Activated T-cell treated with anti-CD3 and anti-CD28 coated beads for 24 hours (primary cell): Measurements from ENCODE around the gene FBXO31.
"Not testable (repeated sequence)": the region's sequence is repeated elsewhere in the genome, so short reads cannot be mapped to it uniquely, and the experiment has no call there.

Source experiments
- DNase-seq: peaks from one replicate; pipeline ENCODE4 v3.0.0-alpha.2; 2020; ENCODE audit warnings: low read depth

Gene FBXO31

DNA sequence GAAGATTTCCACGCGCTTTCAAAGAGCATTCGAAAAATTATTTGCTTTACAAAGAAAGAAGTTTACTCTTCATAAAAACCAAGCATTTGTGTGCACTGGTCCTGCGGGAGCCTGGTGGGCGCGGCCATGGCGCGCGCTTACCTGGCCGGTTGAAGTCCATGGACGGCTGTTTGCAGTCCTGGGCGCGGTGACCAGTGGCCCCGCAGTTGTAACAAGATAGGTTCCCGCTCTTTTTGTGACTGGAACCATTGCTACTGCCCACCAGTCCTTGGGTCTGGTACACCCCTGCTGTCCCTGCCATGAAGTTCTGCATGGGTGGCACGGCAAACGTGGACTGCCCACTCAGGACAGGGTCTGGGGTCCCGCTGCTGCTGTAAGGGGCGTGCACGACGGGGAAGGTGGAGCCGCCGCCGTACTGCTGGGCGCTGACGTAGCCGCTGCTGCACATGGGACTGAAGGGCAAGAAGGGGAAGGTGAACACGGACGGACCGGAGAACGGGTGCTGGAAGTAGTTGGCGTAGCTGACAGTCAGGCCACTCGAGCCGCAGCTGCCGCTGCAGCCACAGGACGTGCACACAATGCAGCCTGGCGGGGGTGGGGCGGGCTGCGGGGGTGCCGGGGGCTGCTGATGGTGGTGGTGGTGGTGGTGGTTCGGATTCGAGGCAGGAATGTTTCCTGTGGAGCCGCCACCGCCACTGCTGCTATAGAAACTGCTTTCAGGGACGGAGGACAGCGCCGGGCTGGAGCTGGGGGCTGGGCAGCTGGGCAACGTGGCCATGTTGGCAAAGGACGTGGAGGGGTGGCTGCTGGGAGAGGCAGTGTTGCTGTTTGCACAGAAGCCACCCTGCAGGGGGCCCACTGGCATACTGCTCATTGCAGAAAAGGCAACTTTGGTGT, 28.0 kb upstream of the FBXO31 start:
- no peak for DNase-seq

GRCh38 chr16:87410968-87411367, 27.4 kb upstream of the FBXO31 start:
- no peak for DNase-seq

- no peak for DNase-seq
These were observed 27.0 kb upstream of the FBXO31 start for GRCh38 chr16:87410530-87410929.

DNA sequence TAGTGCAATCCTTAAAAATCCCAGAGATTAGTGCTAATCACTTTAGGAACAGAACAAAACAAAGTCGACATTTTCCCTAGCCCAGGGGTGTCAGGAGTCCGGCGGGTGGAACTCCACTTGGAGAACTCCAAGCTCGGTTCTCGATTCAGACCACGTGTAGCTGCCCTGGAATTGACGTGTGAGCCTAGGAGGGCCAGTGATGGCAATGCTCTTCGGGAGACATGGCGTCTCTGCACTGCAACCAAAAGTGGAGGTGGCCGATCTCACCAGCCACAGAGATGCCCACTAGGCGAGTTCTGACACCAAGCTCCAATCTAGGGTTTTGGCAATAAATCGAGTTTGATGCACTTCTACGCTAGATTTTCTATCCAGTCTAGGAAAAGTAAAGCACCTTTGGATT, 26.2 kb upstream of the FBXO31 start:
- no peak for DNase-seq

DNA sequence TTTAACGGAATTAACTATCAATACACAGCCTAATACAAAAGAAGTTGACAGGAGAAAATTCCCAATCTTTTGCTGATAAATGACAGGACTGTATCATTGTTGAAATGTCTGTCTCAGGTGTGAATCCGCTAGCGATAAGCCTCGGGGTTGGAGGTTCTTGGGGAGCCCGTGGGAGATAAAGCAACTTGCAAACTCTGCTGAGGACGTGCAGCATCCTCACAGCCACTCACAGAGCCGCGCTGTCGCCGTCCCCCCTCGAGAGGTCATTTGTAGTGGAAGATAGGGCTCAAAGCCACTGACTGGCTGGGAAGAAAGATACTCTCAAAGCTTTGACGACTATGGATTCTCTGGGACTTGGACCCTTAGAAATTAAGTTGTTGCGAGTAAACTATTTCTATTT, 25.6 kb upstream of the FBXO31 start:
- DNase-seq: no peak

DNA sequence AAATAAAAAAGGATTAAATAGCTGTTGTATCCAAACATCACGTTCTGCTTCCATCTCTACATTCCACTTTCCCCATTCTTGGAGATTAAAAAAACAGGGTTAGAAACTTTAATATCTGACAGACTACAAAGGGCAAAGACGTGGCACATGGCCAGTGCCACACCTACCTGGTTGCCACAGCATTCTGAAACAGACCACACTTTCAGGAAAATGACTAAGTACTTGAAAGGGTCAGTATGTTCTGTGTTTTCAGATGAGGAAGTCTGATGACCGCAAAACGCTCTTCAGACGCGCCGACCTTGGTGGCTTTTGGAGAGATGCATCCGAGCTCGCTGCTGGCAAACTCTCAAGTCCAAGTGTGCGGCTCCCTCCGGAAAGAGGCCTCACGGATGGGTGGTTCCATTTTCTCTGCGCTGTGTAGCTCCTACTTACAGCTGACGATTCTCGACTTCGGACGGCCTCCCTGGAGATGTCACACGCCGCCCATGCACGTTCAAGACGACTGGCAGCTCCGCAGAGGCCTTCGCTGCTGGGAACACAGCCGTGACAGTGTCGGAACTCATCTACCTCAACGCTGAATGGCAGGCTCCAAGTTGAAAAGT, 24.0 kb upstream of the FBXO31 start:
- no peak for DNase-seq

- DNase-seq: no peak
These were observed 23.0 kb upstream of the FBXO31 start for GRCh38 chr16:87406495-87407088.

DNA sequence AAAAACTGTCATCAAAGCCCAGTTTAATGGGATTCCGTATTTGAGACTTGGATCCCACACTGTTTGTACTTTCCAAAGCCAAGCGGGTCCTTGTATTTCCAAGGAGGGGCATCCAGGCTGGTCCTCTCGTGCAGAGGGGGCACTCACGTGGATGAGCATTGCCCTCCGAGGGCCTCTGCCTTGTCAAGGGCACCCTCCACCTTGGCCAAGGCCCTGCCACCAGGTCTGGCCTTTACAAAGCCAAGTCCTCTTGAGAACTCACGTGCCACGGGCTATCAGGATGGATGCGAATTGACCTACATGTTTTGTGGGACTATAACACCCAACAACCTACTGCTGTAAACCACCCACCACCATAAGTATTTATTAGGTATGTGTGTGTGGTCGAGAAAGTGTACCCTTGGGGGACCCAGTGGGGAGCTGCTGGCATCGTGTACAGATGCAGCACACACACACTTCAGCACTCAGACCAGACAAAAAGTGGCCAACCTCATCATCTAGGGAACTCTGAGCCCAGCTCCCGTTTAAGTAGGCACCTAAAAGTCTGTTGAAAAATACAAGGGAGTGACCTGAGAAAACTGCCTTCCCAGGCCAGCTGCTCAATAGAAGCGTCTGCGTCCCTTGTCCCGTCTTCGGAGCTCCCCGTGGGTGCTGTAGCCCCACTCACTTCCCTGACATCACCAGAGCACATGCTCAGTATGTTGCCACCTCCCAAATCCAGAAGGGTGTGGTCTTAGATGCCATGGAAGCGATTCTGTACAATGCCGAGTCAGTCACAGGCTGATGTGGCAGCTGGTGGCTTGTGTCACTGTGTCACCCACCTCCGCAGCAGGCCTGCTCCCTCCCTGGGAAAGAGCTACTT, 21.4 kb upstream of the FBXO31 start:
- DNase-seq: no peak

- DNase-seq: no peak
These were observed 11.7 kb upstream of the FBXO31 start for GRCh38 chr16:87395181-87395842.

DNA sequence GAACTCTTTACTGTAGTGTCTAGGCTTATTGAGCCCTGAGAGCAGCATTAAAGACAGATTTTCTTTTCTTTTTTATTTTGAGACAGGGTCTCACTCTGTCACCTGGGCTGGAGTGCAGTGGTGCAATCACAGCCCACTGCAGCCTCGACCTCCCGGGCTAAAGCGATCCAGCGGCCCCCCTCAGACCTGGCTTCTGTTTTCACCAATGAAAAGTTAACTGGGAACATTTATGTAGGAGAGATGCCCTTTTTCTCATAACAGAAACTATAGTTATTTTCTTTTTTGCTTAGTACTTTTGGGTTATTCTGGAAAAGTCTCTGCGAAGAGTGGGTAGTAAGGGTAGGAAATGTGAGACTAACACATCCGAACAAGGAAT, 10.1 kb upstream of the FBXO31 start:
- DNase-seq: no peak

DNA sequence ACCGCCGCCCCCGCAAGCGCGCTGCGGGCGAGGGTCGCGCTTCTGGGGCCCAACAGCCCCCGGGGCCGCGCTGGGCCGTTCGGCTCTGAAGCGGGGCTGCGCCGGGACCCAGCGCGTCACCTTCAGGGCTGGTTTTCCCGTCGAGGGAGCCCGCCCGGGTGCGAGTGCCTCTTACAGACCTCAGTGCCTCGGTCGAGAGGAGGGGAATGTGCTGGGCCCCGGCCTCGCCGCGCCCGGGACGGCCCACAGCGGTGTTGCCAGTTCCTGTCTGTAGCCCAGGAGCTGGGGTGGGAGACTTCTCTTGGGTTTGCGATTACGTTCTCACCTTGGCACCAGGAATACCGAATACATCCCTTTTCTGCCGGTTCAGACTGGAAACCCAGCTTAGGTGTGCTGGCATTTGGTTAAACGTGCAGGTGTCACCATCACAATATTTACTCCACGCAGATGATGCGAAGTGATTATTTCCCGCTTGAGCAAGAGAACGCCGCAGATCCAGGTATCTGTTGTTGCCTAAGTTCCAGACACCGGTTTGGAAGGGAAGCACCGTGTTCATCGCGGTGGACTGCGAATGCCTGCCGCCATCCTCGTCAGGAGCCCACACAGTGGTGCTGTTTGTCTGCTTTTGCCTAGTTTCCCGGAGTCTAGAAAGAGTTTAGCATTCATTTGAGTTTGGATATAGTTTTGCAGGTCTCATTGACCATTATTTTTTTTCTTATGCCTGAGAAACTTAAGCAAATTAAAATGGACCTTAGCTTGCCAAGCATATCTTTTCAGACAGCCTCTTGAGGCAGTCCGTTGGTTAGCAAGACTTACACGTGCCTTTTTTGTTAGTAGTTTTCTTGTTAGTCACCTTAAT, 9.5 kb upstream of the FBXO31 start:
- no peak for DNase-seq

DNA sequence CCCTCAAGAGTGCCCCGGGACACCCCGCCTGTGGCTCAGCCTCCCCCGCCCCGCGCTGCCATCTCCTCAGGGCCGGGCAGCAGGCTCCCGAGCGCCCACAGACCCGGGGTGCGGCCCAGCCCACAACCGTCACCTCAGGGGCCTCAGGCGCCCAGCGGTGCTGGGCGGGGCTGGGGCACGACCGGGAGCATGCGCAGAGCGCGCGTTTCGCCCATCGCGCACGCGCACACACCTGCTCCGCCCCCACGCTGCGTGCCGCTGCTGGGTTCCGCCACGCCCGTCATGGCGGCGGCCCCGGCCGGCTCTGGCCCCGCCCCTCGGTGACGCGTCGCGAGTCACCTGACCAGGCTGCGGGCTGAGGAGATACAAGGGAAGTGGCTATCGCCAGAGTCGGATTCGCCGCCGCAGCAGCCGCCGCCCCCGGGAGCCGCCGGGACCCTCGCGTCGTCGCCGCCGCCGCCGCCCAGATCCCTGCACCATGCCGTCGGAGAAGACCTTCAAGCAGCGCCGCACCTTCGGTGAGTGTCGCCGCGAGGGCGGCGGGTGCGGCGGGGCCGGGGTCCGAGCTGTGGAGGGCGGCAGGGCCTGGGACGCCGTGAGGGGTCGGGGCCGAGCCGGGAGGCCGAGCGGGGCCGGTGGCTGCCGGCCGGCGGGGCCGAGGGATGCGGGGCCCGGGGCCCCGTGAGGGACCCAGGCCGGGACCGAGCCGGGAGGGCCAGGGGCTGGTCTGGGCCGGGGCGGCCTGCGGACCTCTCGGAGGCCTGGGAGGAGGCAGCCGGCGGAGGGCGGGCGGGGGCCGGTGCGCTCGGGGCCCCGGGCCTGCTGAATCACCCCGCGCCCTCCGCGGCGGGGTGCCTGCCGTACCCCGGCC, 8.6 kb upstream of the FBXO31 start, which contains the start of gene MAP1LC3B:
MAP1LC3B (plus strand) TSS at position 387 of the 871 bp plus-strand sequence; CDS start at position 479, 92 bp downstream.
- peak; percentile 99 for DNase-seq

GRCh38 chr16:87391324-87391949, 7.9 kb upstream of the FBXO31 start:
- DNase-seq: no peak

DNA sequence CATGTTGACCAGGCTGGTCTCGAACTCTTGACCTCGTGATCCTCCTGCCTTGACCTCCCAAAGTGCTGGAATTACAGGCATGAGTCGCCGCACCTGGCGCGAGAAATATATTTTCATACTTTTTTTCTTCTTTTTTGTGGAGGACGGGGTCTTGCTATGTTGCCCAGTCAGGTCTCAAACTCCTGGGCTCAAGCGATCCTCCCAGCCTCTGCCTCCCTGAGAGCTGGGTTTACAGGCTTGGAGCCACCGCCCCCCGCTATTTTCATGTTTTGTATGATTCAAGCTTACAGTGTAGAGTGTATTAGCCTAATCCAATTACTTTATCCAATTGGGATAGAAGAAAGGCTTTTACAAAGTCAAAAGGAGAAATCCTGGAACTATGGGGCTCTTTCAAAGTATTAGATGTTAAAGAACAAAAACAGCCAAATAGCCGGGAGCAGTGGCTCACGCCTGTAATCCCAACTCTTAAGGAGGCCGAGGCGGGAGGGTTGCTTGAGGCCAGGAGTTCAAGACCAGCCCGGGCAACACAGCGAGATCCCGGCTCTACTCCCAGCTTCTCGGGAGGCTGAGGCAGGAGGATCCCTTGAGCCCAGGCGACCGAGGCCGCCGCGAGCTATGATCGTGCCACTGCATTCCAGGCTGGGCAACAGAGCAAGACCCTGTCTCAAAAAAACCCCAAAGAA, 7.2 kb upstream of the FBXO31 start:
- DNase-seq: no peak

DNA sequence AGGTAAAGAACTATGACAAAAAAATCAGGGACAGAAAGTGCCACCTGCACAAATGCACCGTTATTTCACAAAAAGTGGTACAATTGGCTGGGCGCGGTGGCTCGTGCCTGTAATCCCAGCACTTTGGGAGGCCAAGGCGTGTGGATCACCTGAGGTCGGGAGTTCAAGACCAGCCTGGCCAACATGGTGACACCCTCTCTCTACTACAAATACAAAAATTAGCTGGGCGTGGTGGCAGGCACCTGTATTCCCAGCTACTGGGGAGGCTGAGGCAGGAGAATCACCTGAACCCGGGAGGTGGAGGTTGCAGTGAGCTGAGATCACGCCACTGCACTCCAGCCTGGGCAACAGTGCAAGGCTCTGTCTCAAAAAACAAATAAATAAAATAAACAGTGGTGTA, 6.3 kb upstream of the FBXO31 start:
- not testable (repeated sequence) for DNase-seq

DNA sequence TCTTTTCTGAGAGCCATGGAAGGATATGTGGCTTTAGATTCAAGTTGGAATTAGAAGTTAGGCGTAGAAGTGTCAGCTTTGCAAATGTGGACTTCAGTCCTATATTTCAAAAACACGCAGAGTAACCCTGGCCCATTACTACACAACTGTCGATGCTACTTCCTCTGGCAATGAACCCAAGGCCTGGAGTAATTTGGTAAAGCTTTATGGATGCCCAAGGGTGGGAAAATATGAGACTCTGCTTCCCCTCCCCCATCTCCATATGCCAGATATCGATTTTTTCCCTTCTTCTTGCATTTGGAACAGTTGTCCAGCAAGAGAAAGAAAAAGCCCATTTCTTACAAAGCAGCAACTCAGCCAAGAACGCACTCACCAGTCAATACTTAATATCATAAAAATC, 5.7 kb upstream of the FBXO31 start:
- DNase-seq: no peak

GRCh38 chr16:87388818-87389134, 5.2 kb upstream of the FBXO31 start:
- DNase-seq: no peak

DNA sequence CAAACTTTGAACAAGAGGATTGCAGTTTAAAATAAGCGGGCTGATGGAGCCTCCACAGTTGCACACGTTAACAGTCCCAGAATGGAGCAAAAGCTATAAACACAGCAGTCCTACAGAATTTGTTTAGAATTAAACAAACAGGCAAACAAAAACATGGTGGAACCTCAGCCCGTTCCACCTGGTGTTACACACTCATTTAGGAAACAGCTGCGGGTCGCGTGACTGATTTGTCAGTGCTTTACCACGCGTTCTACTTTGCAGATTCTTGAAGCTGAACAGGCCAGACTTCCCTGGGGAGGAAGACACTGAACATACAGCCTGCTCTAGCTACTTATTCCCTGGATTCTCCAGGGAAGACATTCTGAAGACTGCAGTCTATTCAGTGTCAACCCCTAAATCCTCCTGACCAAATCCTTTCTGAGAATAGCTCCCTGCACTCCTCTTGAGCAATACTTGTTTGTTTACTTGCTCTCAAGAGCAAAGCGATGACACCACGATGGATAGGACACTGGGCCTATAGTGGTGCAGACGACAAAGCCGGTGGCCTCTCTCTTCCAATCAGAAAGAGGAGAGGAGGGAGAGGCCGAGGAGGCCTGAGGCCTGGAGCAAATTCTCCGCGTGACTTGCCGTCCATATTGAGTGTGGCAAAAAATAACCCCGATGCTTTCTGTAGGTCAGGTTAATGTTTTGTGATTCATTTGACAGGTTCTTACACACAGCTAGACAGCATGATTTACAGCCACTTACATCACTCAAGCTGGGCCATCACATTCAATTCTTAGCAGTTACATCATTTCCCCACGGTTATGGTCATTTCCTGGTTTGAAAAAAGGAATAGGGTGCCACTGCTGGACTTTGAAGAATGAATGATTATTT, 4.6 kb upstream of the FBXO31 start:
- peak; percentile 83 for DNase-seq
